Measurements from ENCODE around the gene UAP1L1.
"Not testable (repeated sequence)": the region's sequence is repeated elsewhere in the genome, so short reads cannot be mapped to it uniquely, and the experiment has no call there.

UAP1L1 gene

DNA sequence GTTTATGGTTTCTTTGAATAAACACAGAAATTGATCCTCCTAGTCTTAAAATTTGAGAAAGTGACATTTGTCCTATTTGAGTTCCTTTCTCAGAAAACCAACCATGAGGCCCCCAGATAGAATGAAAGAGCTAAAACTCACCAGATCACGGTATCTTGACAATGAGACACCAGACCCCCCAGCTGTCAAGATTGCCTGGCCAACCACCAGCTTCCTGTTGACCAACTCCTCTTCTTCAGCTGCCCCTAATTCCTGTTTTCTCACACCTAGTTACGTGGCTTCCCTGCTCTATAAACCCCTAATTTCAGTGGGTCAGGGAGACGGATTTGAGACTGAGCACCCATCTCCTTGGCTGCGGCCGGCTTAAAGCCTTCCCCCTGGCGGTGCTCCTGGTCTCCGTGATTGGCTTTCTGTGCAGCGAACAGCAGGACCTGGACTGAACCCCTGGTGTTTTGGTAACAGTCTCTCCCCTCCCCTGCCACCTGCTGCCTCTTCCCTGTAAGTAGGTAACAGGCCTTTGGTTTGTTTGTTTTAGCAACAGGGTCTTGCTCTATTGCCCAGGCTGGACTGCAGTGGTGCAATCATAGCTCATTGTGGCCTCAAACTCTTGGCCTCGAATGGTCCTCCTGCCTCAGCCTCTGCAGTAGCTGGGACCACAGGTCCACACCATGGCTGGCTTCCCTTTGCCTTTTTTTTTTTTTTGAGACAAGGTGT, 18.6 kb upstream of the UAP1L1 start:
- peaks cover 10% of the 10 kb centered on the region for H3K4me1 ChIP-seq (ENCODE audit: control insufficient read depth, insufficient read depth, low read length)
- no peak overlapping the region for H3K27ac ChIP-seq (ENCODE audit: insufficient read depth, low read depth, low read length, poor library complexity, severe bottlenecking)
- no peaks in the 10 kb centered on the region for H3K9me3 ChIP-seq (ENCODE audit: control insufficient read depth, low read length)
- no peak overlapping the region for H3K4me3 ChIP-seq (ENCODE audit: insufficient read depth, low read depth, low read length)
- H3K36me3 ChIP-seq (ENCODE audit: control insufficient read depth, insufficient read depth, low read length) = no peaks in the 10 kb centered on the region
- WGBS, 2 experiments = 86 to 87% methylated on average over 9 of the region's 9 CpGs
- peaks cover 38% of the 10 kb centered on the region for H3K27me3 ChIP-seq (ENCODE audit: control insufficient read depth, insufficient read depth, low read length, poor library complexity, severe bottlenecking)

DNA sequence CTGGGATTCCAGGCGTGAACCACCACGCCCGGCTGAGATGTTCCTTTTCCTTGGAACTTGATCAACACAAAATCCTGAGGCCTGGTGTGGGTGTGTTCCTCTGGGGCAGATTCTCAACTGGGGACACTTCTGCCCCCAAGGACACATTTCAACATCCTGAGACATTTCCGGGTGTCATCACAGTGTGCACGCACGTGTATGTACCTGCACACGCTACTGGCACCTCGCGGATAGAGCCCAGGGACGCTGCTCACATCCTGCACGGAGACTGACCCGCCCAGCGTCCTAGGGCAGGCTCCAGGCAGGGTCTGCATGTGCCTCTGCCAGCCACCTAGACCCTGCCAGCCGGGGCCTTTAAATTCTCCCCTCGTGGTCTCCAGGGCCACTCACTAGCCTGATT, 14.9 kb upstream of the UAP1L1 start:
- H3K4me1 ChIP-seq (ENCODE audit: control insufficient read depth, insufficient read depth, low read length) = no peaks in the 10 kb centered on the region
- H3K9me3 ChIP-seq (ENCODE audit: control insufficient read depth, low read length) = no peaks in the 10 kb centered on the region
- no peak overlapping the region for H3K27ac ChIP-seq (ENCODE audit: insufficient read depth, low read depth, low read length, poor library complexity, severe bottlenecking)
- no peak overlapping the region for H3K4me3 ChIP-seq (ENCODE audit: insufficient read depth, low read depth, low read length)
- WGBS, 2 experiments = 91 to 92% methylated on average over 15 of the region's 15 CpGs
- H3K27me3 ChIP-seq (ENCODE audit: control insufficient read depth, insufficient read depth, low read length, poor library complexity, severe bottlenecking) = peaks cover 6% of the 10 kb centered on the region
- H3K36me3 ChIP-seq (ENCODE audit: control insufficient read depth, insufficient read depth, low read length) = no peaks in the 10 kb centered on the region

DNA sequence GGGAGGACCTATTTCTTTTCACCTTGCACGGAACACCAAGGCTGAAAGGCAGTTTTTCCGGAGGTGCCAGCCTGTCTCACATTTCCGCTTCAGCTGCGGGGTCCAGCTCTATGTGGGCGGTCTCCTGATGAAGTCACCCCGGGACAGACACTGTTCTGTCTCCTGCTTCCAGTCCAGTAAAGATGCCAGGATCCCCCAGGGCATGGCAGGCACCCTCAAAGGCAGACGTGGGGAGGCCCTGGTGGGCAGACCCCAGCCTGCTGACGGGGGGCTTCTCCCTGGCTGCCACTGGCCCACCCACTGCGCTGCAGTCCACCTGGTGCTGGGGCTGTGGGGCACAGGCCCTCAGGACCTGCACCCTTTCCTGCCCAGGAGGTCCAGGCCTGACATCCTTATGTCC, 14.5 kb upstream of the UAP1L1 start:
- H3K4me1 ChIP-seq (ENCODE audit: control insufficient read depth, insufficient read depth, low read length); H3K36me3 ChIP-seq (ENCODE audit: control insufficient read depth, insufficient read depth, low read length); H3K4me3 ChIP-seq (ENCODE audit: insufficient read depth, low read depth, low read length); H3K27ac ChIP-seq (ENCODE audit: insufficient read depth, low read depth, low read length, poor library complexity, severe bottlenecking); H3K27me3 ChIP-seq (ENCODE audit: control insufficient read depth, insufficient read depth, low read length, poor library complexity, severe bottlenecking); H3K9me3 ChIP-seq (ENCODE audit: control insufficient read depth, low read length): not testable (repeated sequence)
- WGBS, 2 experiments = 92 to 93% methylated on average over 6 to 7 of the region's 9 CpGs

DNA sequence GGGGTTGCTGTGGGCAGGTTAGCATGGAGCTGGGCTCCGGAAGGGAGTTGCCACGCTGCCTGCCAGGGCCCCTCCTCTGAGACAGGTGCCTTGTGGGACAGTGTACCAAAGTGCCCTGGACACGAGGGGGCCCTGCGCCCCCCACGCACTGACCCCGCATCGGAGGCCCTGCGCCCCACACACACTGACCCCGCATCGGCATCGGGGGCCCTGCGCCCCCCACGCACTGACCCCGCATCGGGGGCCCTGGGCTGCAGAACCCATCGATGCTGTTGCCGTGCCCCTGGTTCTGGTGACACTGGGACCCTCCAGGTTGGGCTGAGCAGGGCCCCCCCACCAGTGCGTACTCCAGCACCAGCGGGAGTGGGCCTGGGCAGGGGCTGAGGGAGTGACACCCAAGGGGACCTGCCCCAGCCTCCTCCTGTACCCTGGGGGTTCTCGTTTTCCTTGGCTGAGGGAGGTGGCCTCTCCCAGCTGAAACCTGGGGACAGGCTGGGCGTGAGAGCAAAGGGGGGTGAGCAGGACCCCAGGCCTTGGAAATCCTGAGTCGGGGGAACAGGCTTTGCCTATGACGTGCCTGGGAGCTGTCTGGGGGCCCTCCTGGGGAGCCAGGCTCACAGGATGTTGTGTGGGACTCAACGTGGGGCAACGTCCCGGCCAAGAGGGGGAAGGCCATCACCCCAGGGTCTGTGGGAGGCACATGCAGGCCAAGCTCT, 13.8 kb upstream of the UAP1L1 start:
- WGBS, 2 experiments = 91 to 92% methylated on average over 26 of the region's 26 CpGs
- H3K4me1 ChIP-seq (ENCODE audit: control insufficient read depth, insufficient read depth, low read length) = no peaks in the 10 kb centered on the region
- no peak overlapping the region for H3K27ac ChIP-seq (ENCODE audit: insufficient read depth, low read depth, low read length, poor library complexity, severe bottlenecking)

DNA sequence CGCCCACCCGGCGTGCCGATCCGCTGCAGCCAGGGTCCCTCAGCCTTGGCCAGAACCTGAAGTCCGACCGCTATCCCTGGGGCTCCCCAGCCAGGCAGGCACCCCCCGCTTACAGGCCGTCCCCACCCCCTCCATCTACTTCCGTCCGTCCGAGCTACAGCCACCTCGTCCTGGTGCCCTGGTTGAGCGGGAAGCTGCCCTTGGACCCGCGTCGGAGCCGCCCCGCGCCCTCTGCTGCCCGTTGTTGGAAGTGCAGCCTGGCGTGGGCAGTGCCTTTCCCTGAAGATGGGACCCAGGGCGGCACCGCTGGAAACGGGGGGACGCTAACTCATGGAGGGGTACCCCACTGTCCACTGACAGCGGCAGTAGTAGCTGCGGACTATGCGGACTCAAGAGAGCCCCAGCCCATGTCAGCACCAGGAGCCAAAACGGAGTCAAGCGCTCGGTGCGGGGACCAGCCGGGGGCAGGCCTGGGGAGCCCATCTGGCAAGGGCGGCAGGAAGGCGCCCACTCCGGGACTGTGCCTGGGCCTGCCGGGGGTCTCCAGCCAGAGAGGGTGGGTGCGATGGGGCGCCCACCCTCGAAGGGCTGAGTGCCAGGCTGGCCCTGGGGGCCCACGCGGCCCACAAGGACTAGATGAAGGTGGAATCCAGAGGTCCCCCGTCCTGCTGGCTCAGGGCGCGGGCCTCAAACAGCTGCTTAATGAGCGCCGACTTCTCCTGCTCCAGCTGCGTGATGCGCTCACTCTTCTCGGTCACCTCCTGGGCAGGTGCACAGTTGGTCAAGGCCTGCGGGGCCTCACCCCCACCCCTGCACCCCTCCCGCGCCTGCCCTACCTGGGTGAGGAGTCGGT, 13.1 kb upstream of the UAP1L1 start:
- Histone ChIP-seq H3K4me3 (ENCODE audit: insufficient read depth, low read depth, low read length) (no peak overlapping the region), H3K9me3 (ENCODE audit: control insufficient read depth, low read length) (no peaks in the 10 kb centered on the region), H3K4me1 (ENCODE audit: control insufficient read depth, insufficient read depth, low read length) (peaks cover 7% of the 10 kb centered on the region), H3K27ac (ENCODE audit: insufficient read depth, low read depth, low read length, poor library complexity, severe bottlenecking) (no peak overlapping the region), H3K36me3 (ENCODE audit: control insufficient read depth, insufficient read depth, low read length) (no peaks in the 10 kb centered on the region), H3K27me3 (ENCODE audit: control insufficient read depth, insufficient read depth, low read length, poor library complexity, severe bottlenecking) (peaks cover 7% of the 10 kb centered on the region)
- WGBS, 2 experiments = 61 to 62% methylated on average over 55 of the region's 55 CpGs

More for the DNA sequence above, 13.8 kb upstream of the UAP1L1 start:
- peaks cover 2% of the 10 kb centered on the region for H3K27me3 ChIP-seq (ENCODE audit: control insufficient read depth, insufficient read depth, low read length, poor library complexity, severe bottlenecking)
- H3K9me3 ChIP-seq (ENCODE audit: control insufficient read depth, low read length) = no peaks in the 10 kb centered on the region
- H3K4me3 ChIP-seq (ENCODE audit: insufficient read depth, low read depth, low read length) = no peak overlapping the region
- no peaks in the 10 kb centered on the region for H3K36me3 ChIP-seq (ENCODE audit: control insufficient read depth, insufficient read depth, low read length)

DNA sequence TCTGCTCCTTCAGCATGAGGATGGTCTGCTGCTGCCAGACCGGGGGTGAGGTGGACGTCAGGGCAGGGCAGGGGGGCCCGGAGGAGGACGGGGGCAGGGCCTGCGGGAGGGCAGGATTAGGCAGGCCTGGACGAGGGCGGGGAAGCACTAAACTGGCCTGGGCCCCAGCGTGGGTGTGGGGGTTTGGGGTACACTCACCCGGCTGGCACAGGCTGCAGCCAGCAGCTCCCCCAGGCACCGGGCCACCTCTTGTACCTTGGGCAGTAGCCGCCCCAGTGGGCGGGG, 12.5 kb upstream of the UAP1L1 start:
- Histone ChIP-seq H3K36me3 (ENCODE audit: control insufficient read depth, insufficient read depth, low read length) (no peaks in the 10 kb centered on the region), H3K9me3 (ENCODE audit: control insufficient read depth, low read length) (no peaks in the 10 kb centered on the region), H3K4me3 (ENCODE audit: insufficient read depth, low read depth, low read length) (no peak overlapping the region), H3K4me1 (ENCODE audit: control insufficient read depth, insufficient read depth, low read length) (peaks cover 11% of the 10 kb centered on the region), H3K27me3 (ENCODE audit: control insufficient read depth, insufficient read depth, low read length, poor library complexity, severe bottlenecking) (peaks cover 13% of the 10 kb centered on the region), H3K27ac (ENCODE audit: insufficient read depth, low read depth, low read length, poor library complexity, severe bottlenecking) (no peak overlapping the region)
- WGBS, 2 experiments = 88 to 91% methylated on average over 12 of the region's 12 CpGs

DNA sequence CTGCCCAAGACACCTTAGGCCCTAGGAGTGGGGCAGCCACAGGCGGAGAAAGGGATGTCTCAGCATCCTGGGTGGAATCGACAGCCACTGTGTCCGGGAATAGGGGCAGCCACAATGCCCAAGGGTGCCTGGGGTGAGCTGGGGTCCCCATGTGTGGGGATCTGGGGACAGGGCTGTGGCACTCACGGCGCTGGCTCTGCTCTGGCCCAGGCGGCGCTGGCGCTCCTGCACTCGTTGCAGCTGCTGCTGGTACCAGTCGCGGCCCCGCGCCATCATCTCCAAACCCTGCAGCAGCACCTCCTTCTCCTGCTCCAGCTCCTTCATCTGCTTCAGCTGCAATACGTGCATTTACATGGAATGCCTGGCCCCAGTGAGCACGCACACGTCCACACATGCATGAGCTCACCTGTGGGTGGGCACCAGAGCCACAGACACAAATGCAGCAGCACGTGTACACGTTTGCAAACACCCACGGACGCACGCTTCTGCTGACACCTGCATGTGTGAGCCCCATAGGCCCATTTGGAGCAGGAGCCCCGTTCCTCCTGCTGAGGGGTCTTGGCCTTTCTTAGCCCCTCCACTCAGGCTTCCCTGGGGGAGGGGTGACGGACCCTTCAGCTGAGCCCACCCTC, 11.9 kb upstream of the UAP1L1 start:
- Histone ChIP-seq H3K27me3 (ENCODE audit: control insufficient read depth, insufficient read depth, low read length, poor library complexity, severe bottlenecking) (peaks cover 18% of the 10 kb centered on the region), H3K9me3 (ENCODE audit: control insufficient read depth, low read length) (no peaks in the 10 kb centered on the region), H3K4me1 (ENCODE audit: control insufficient read depth, insufficient read depth, low read length) (peaks cover 11% of the 10 kb centered on the region), H3K27ac (ENCODE audit: insufficient read depth, low read depth, low read length, poor library complexity, severe bottlenecking) (no peak overlapping the region), H3K4me3 (ENCODE audit: insufficient read depth, low read depth, low read length) (no peak overlapping the region), H3K36me3 (ENCODE audit: control insufficient read depth, insufficient read depth, low read length) (no peaks in the 10 kb centered on the region)
- 93 to 95% methylated on average over 23 of the region's 23 CpGs for WGBS, 2 experiments

DNA sequence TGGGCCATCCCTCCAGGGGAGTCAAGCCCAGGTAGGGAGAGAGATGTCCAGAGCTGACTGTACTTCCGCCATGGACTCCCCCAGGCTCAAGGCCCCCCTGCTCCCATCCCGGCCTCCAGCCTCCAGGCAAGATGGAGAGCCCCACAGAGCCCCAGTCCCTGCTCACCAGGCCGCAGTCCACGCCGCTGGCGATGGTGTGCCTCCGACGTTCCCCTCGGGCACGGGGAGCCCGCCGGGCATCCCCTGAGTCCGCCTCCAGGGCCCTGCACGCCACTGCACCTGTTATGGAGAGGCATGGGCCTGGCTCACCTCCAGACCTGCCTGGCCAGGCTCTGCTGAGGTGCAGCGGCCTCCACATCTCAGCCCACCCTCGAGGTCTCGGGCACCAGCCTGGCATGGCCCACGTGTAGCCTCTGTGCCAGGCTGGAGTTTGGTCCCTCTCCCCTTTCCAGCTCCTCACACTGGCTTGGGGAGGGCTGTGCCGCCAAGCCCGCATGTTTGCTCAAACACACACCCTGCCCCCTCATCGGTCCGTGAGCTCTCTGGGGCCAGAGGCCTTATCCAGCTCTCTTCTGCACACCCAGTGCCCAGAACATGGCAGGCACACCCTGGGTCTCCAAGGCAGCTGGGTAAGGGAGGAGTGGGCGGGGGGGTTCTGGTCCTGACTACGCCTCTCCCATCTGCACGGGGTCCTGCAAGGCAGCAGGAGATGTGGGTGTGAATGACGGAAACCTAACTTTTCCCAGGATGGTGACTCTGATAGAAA, 11.0 kb upstream of the UAP1L1 start:
- H3K9me3 ChIP-seq (ENCODE audit: control insufficient read depth, low read length) = no peaks in the 10 kb centered on the region
- peaks cover 16% of the 10 kb centered on the region for H3K4me1 ChIP-seq (ENCODE audit: control insufficient read depth, insufficient read depth, low read length)
- no peak overlapping the region for H3K27ac ChIP-seq (ENCODE audit: insufficient read depth, low read depth, low read length, poor library complexity, severe bottlenecking)
- peaks cover 18% of the 10 kb centered on the region for H3K27me3 ChIP-seq (ENCODE audit: control insufficient read depth, insufficient read depth, low read length, poor library complexity, severe bottlenecking)
- WGBS, 2 experiments = 93 to 94% methylated on average over 26 of the region's 26 CpGs
- no peaks in the 10 kb centered on the region for H3K36me3 ChIP-seq (ENCODE audit: control insufficient read depth, insufficient read depth, low read length)
- no peak overlapping the region for H3K4me3 ChIP-seq (ENCODE audit: insufficient read depth, low read depth, low read length)

DNA sequence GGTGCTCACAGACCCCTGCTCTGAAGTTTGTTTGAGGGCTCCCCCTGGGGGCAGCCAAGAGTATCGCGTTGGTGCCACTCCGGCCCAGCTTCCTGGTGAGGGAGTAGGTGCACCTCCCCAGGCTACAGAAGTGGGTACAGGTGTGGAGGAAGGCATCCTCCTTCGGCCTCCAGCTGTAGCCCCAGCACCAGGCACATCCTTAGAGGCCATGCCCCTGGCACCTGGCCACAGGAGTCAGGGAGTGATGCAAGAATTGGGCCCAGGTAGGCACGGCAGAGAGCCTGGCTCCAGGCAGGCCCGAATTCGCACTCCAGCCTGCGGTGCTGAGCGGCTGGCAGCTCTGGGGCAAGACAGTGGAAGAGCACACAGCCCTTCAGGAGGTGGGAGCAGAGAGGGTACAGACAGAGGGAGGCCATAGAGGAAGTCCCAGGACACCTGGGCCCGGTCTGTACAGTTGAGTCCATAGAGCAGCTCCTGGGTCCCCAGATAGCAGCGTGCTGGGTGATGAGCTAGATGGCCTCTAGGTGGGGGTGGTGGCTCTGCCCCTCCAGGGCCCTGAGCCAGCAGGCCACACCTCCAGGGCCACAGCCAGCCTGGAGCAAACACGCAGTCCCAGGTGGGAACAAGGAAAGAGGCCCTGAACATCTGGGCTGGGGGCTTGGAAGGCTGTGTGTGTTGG, 9.3 kb upstream of the UAP1L1 start:
- Histone ChIP-seq H3K27ac (ENCODE audit: insufficient read depth, low read depth, low read length, poor library complexity, severe bottlenecking) (no peak overlapping the region), H3K4me1 (ENCODE audit: control insufficient read depth, insufficient read depth, low read length) (peaks cover 16% of the 10 kb centered on the region), H3K36me3 (ENCODE audit: control insufficient read depth, insufficient read depth, low read length) (no peaks in the 10 kb centered on the region), H3K9me3 (ENCODE audit: control insufficient read depth, low read length) (no peaks in the 10 kb centered on the region), H3K4me3 (ENCODE audit: insufficient read depth, low read depth, low read length) (no peak overlapping the region), H3K27me3 (ENCODE audit: control insufficient read depth, insufficient read depth, low read length, poor library complexity, severe bottlenecking) (peaks cover 18% of the 10 kb centered on the region)
- WGBS, 2 experiments = 61 to 63% methylated on average over 12 of the region's 12 CpGs

All from ectodermal cell (in vitro differentiated cells).